Suprapubic skin (tissue), 4 donors: Measurements from ENCODE around the gene MANSC4.

Experiments
- EP300 ChIP-seq: sonication (generic); formaldehyde crosslinking; IDR thresholded peaks from one replicate; pipeline ENCODE4 v1.6.1; 2017; ENCODE audit warnings: antibody characterized with exemption
- POLR2A ChIP-seq, 2 donors: fragments of 450-650 bp; IDR thresholded peaks; one replicate each; pipeline ENCODE4 v1.6.1; 2017; ENCODE audit warnings: antibody characterized with exemption in 2 of 2, mild to moderate bottlenecking in 2 of 2, moderate library complexity in 2 of 2
- POLR2AphosphoS5 ChIP-seq, 3 donors: sonication (generic); formaldehyde crosslinking; IDR thresholded peaks; one replicate each; pipeline ENCODE4 v1.6.1; 2017; ENCODE audit warnings: antibody characterized with exemption in 3 of 3
- TF ChIP-seq, protein P1 (sequence below), 2 donors: fragments of 200-600 bp in 1 of 2; fragments of 450-650 bp in 1 of 2; sonication (generic) in 1 of 2; IDR thresholded peaks; one replicate each; pipeline ENCODE4 v1.5.1; 2016 to 2019; ENCODE audit warnings: antibody characterized with exemption in 2 of 2, mild to moderate bottlenecking in 1 of 2, moderate library complexity in 1 of 2

- TF ChIP-seq POLR2A (IDR thresholded peaks at IDR 0.05) (no peak), EP300 (no peak), POLR2AphosphoS5 (IDR thresholded peaks at IDR 0.05) (no peak)
- TF ChIP-seq, protein P1, sequence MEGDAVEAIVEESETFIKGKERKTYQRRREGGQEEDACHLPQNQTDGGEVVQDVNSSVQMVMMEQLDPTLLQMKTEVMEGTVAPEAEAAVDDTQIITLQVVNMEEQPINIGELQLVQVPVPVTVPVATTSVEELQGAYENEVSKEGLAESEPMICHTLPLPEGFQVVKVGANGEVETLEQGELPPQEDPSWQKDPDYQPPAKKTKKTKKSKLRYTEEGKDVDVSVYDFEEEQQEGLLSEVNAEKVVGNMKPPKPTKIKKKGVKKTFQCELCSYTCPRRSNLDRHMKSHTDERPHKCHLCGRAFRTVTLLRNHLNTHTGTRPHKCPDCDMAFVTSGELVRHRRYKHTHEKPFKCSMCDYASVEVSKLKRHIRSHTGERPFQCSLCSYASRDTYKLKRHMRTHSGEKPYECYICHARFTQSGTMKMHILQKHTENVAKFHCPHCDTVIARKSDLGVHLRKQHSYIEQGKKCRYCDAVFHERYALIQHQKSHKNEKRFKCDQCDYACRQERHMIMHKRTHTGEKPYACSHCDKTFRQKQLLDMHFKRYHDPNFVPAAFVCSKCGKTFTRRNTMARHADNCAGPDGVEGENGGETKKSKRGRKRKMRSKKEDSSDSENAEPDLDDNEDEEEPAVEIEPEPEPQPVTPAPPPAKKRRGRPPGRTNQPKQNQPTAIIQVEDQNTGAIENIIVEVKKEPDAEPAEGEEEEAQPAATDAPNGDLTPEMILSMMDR (IDR thresholded peaks at IDR 0.05), result no peak
Observed at GRCh38 chr12:27790179-27790578, 10.1 kb upstream of the MANSC4 start.
